GM21825 (cell line): ENCODE results near the gene ACSM6.

Experiments used
- ATAC-seq: cut with Tn5 transposase; IDR thresholded peaks from one replicate; pipeline ENCODE4 v1.9.1; 2021; ENCODE audit warnings: mild to moderate bottlenecking, moderate library complexity; ENCODE audit not compliant: unreplicated experiment

The ACSM6 gene

GRCh38 chr10:95266674-95267095 lies 72.6 kb downstream of the ACSM6 start:
- peak; percentile 67 for ATAC-seq

GRCh38 chr10:95267251-95267650 lies 73.2 kb downstream of the ACSM6 start:
- ATAC-seq: no peak

DNA sequence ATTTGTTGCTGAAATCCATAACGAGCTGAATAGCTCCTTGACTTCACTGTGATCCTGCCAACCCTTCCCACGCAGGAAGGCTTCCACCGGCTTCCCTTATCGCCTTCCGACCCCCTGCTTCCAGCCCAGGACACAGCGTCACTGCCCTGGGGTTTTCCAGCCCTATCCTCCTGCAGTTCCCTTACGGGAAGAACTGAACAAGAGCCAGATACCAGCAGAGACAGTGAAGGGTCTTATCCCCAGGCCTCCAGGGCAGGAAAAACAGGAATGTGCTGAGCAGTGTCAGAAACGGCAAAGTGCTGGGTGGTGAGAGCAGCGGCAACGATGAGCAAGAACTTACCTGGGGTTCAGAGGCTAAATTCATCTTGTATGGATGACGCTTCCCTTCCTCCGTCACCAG lies 74.4 kb downstream of the ACSM6 start:
- no peak for ATAC-seq

DNA sequence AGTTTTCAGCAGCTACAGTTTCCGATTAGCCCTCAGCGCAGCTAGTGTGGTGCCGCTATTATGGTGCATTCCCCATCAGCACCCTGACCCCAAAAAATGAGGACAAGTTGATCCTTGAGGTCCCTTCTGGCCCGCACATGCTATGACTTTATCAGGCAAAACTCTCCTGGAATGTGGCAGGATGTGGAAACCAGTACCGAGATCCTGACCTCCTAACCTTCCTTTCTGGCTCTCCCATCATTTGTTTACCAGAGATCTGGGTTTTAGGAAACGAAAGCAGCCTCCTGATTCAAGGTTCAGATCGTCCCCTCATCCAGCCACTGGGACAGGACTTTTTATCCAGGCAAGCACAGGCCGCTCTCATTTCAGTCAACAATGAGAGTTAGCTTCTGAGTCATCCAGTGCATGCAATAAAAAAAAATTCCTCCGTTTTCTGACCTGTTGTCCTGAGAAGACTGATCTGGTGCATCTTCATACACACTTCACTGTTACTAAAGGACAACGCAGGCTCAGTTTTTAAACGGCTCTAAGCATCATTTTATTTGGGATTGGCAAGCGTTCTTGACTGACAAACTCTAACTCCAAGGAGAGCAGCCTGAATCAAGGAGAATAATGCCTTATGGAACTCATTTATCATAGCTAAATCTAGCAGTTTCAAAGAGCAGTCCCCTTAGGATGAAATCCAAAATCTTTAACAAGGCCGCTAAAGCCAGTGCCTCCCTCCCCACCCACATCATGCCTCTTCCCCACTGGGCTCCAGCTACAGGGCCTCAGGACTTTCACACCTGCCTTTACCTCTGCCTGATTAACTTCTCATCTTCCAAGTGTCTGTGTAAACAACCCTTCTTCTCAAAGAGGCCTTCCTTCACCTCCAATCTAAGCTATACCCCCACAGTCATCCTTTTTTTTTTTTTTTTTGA lies 79.6 kb downstream of the ACSM6 start:
- ATAC-seq: no peak

DNA sequence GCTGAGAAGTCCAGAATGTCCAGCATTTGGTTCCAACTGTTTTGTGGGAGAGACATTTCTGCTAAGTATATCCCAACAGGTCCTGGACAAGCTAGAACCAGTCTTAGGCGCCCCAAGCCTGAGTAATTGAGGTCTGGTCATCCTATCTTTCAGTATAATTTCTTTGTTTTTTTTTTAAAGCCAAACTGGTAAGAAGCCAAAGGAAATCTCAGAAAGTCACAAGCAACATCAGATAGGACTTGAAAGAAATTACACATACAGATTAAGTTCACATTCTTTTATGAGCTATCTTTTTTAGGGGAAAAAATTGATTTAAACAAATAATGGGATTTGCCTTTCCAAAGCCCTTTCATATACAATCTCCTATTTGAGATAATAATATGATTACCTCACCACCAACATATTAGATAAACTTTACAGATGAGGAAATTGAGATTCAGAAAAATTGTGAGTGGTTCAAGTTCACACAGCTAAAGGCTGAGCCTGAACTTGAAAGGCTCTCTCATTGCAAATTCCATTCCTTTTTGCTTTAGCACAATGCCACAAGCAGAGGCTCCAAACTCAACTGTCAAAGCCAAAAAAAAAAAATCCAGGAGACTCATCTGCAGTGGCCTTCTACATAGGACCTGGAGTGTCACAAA lies 81.8 kb downstream of the ACSM6 start:
- ATAC-seq: no peak

DNA sequence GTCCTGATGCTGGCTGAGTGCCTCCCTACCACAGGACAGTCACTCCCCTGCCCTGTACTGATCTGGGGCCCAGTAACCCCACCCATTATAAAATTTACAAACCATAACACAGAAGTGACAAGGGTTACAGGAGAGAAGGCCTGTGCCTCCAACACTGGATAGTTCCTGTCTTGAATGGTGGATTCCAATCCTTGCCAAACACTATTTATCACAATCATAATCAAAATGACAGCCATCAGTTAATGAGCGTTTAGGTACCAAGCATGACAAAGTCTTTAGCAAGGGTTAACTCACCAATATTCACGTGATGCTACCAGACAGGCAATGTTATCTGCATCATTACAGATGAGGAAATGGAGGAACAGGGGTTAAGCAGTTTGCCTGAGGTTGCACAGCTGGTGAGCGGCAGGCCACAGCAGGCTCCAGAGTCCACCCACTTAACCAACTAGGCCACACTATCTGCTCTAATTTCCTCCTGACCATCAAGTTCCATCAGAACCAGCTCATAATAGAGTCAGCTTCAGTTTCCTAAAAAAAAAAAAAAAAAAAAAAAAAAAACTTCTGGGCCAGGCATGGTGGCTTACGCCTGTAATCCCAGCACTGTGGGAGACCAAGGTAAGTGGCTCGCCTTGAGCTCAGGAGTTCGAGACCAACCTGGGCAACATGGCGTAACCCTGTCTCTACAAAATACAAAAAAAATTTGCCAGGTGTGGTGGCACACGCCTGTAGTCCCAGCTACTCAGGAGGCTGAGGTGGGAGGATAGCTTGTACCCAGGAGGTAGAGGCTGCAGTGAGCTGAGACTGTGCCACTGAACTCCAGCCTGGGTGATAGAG lies 82.5 kb downstream of the ACSM6 start:
- no peak for ATAC-seq

- no peak for ATAC-seq
Measured at GRCh38 chr10:95277201-95277570, 83.1 kb downstream of the ACSM6 start.

GRCh38 chr10:95277614-95278013 lies 83.6 kb downstream of the ACSM6 start:
- no peak for ATAC-seq
